Endothelial cell of umbilical vein (primary cell): ENCODE results near the gene ARHGAP15. TPM values are rescaled to one million over a fixed set of nuclear protein-coding genes. Genes with fewer than 3 reads are reported as not detected.

Experiments
- BruUV-seq: library from RNA; stranded (reverse); fragments of 400-500 nt; replicated peaks from 2 replicates; lab custom pipeline; 2021; lab: Mats Ljungman, UMichigan
- CTCF ChIA-PET: fragments of 300-600, 350-600 bp; sonication (Branson Sonifier 250); formaldehyde crosslinking; loops from one replicate; lab custom pipeline; 2021; ENCODE audit warnings: antibody characterized with exemption, inconsistent platforms; lab: Charles Lee
- POLR2A ChIA-PET: fragments of 300-600, 350-600 bp; sonication (Branson Sonifier 250); formaldehyde crosslinking; loops from one replicate; lab custom pipeline; 2021; ENCODE audit warnings: antibody characterized with exemption, inconsistent platforms; lab: Charles Lee
- DNase-seq: peaks from one replicate; pipeline ENCODE4 v3.0.0-alpha.2; 2011; ENCODE audit warnings: low read depth, low spot score
- FAIRE-seq: peaks from 2 replicates; lab custom pipeline; 2011; peaks lifted over from hg19 to GRCh38; lab: Jason Lieb, UNC
- H2AFZ ChIP-seq: 2 replicates; pipeline ENCODE4 v1.6.0; 2012; ENCODE audit warnings: low read depth, low read length, control low read depth, inconsistent platforms
- H3K27ac ChIP-seq: 2 replicates; pipeline ENCODE4 v1.5.1; 2011; ENCODE audit warnings: low read depth, mild to moderate bottlenecking, control low read depth, low read length, moderate library complexity; ENCODE audit not compliant: insufficient read depth
- H3K27me3 ChIP-seq, 2 experiments: 2 replicates each; pipeline versions ENCODE4 v1.6.0 to v1.6.1; 2011; ENCODE audit warnings: low read length in 2 of 2, mixed read lengths in 1 of 2; ENCODE audit not compliant: control insufficient read depth in 2 of 2, insufficient read depth in 2 of 2
- H3K36me3 ChIP-seq, 2 experiments: 2 replicates in 1 of 2; 3 replicates in 1 of 2; pipeline ENCODE4 v1.5.1; 2011; ENCODE audit warnings: low read length in 2 of 2, mild to moderate bottlenecking in 1 of 2, moderate library complexity in 1 of 2; ENCODE audit not compliant: control insufficient read depth in 2 of 2, insufficient read depth in 2 of 2; ENCODE audit errors: extremely low read depth in 1 of 2
- H3K4me1 ChIP-seq: 3 replicates; pipeline ENCODE4 v1.5.1; 2011; ENCODE audit warnings: mild to moderate bottlenecking, low read length; ENCODE audit not compliant: control insufficient read depth, insufficient read depth; ENCODE audit errors: extremely low read depth
- H3K4me2 ChIP-seq: 2 replicates; pipeline ENCODE4 v1.6.1; 2011; ENCODE audit warnings: low read length, control low read depth, mixed read lengths; ENCODE audit not compliant: insufficient read depth
- H3K4me3 ChIP-seq, 3 experiments: fragments of 200-600 bp in 1 of 3; sonication (generic), shearing (Covaris generic) in 1 of 3; replicated peaks in 1 of 3; 2 replicates each; pipeline ENCODE4 v1.5.1; 2011 to 2016; ENCODE audit warnings: control low read depth in 3 of 3, low read length in 3 of 3, mild to moderate bottlenecking in 2 of 3, inconsistent platforms in 1 of 3, low read depth in 1 of 3, moderate library complexity in 1 of 3; ENCODE audit not compliant: insufficient read depth in 1 of 3
- H3K79me2 ChIP-seq: 2 replicates; pipeline ENCODE4 v1.6.0; 2012; ENCODE audit warnings: low read length, inconsistent platforms; ENCODE audit not compliant: control insufficient read depth, insufficient read depth
- H3K9ac ChIP-seq: replicated peaks from 2 replicates; pipeline ENCODE3; 2011; ENCODE audit warnings: low read length, control low read depth; ENCODE audit not compliant: insufficient read depth; ENCODE audit errors: extremely low read depth
- H3K9me1 ChIP-seq: replicated peaks from 3 replicates; pipeline ENCODE4 v1.6.0; 2011; ENCODE audit warnings: mild to moderate bottlenecking, low read length; ENCODE audit not compliant: control insufficient read depth, insufficient read depth; ENCODE audit errors: extremely low read depth
- H3K9me3 ChIP-seq: replicated peaks from 2 replicates; pipeline ENCODE4 v1.5.1; 2012; ENCODE audit warnings: low read length, inconsistent platforms; ENCODE audit not compliant: control insufficient read depth, insufficient read depth
- H4K20me1 ChIP-seq: replicated peaks from 2 replicates; pipeline ENCODE3; 2011; ENCODE audit warnings: mild to moderate bottlenecking, low read length; ENCODE audit not compliant: control insufficient read depth, insufficient read depth; ENCODE audit errors: extremely low read depth
- EZH2 ChIP-seq: IDR thresholded peaks from 2 replicates; pipeline ENCODE4 v1.6.1; 2012; ENCODE audit warnings: borderline replicate concordance, low read depth, mild to moderate bottlenecking, moderate library complexity, low read length, inconsistent platforms; ENCODE audit not compliant: severe bottlenecking
- FOS ChIP-seq: IDR thresholded peaks from 2 replicates; pipeline ENCODE4 v1.6.1; 2011; ENCODE audit warnings: mild to moderate bottlenecking, low read length, moderate library complexity, borderline replicate concordance; ENCODE audit not compliant: insufficient read depth
- GATA2 ChIP-seq: IDR thresholded peaks from 2 replicates; pipeline ENCODE4 v1.7.0; 2011; ENCODE audit warnings: low read depth, mild to moderate bottlenecking, moderate library complexity, mixed read lengths, low read length; ENCODE audit not compliant: insufficient read length, insufficient read depth
- JUN ChIP-seq: IDR thresholded peaks from 2 replicates; pipeline ENCODE4 v1.6.1; 2011; ENCODE audit warnings: borderline replicate concordance, low read depth; ENCODE audit not compliant: insufficient read length, insufficient read depth
- MYC ChIP-seq: IDR thresholded peaks from one replicate; pipeline ENCODE4 v1.6.1; 2011; ENCODE audit warnings: mild to moderate bottlenecking, low read depth, low read length
- POLR2A ChIP-seq: IDR thresholded peaks from 2 replicates; pipeline ENCODE4 v1.6.1; 2012; ENCODE audit warnings: low read depth, mild to moderate bottlenecking, control low read depth, low read length
- POLR2AphosphoS5 ChIP-seq: IDR thresholded peaks from 2 replicates; pipeline ENCODE4 v1.6.1; 2012; ENCODE audit warnings: low read depth, mild to moderate bottlenecking, control low read depth, low read length, moderate library complexity; ENCODE audit not compliant: insufficient read depth
- dilution Hi-C: fragments of 300-500 bp; cut with MboI; formaldehyde crosslinking; loops from one replicate; pipeline ENCODE4 v1.15.0; 2019; ENCODE audit warnings: low sequenced_read_pairs; ENCODE audit not compliant: extremely low pct_ligation_motif_present
- intact Hi-C: fragments of 100-400 bp; cut with micrococcal nuclease; formaldehyde crosslinking; loops from one replicate; pipeline ENCODE4 v1.10.0; 2022
- polyA plus RNA-seq, 4 experiments: library from polyadenylated mRNA; depleted of rRNA in 3 of 4; stranded (reverse) in 3 of 4; unstranded in 1 of 4; fragments of >200 nt; gene quantifications; 2 replicates each; pipeline versions ENCODE4 v1.2.1 to v1.2.3, GENCODE V29; 2011 to 2012; ENCODE audit warnings: missing spikeins in 1 of 4
- total RNA-seq: library from RNA; stranded (reverse); gene quantifications from 2 replicates; pipeline ENCODE4 v1.2.3, GENCODE V29; 2021
- TF ChIP-seq, protein P1 (sequence below), 2 donors: IDR thresholded peaks; 1 replicate in 1 of 2; 2 replicates in 1 of 2; pipeline ENCODE4 v1.5.1; 2011; ENCODE audit warnings: low read length in 2 of 2, mild to moderate bottlenecking in 2 of 2, moderate library complexity in 2 of 2, control low read depth in 1 of 2, inconsistent platforms in 1 of 2, low read depth in 1 of 2; ENCODE audit not compliant: insufficient read depth in 1 of 2; ENCODE audit errors: extremely low read depth in 1 of 2
- TF ChIP-seq, protein P2 (sequence below): IDR thresholded peaks from 2 replicates; pipeline ENCODE4 v1.6.1; 2011; ENCODE audit not compliant: insufficient read depth, insufficient read length

ARHGAP15 gene
- total and polyA plus RNA-seq, 2 donors (not counting 3 experiments of a cell fraction or from before 2014, with no cell fraction given) = not detected

DNA sequence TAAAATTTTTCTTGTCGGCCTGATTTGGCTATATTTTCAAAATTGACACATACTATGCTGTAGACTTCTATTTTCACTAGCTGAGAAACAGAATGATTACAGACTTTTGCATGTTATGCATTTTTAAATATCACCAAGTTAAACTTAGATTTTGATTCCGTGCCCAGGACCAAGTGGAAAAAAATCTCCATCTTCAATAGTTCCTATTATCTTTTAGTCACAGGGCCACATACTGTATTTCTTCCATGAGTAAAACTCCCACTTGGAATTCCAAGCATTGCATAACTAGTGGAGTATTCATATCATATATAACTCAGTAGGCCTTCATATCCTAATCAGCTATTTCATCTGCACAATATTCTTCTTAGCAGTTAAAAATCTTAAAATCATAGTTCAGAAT lies 470.9 kb downstream of the ARHGAP15 start:
- Histone ChIP-seq H3K4me3 (no peak overlapping the region), H3K9me3 (no peaks in the 10 kb centered on the region), H3K9me1 (no peaks in the 10 kb centered on the region), H3K27ac (no peak overlapping the region), H3K27me3 (peaks cover 0 to 3% of the 10 kb centered on the region in 2 experiments), H3K4me1 (no peaks in the 10 kb centered on the region), H3K4me2 (no peak overlapping the region), H2AFZ (no peak overlapping the region), H3K9ac (no peak overlapping the region), H3K36me3 (no peaks in the 10 kb centered on the region), H4K20me1 (no peaks in the 10 kb centered on the region), H3K79me2 (no peaks in the 10 kb centered on the region)
- DNase-seq = no peak
- intact Hi-C loops (no loop called here), dilution Hi-C loops (no loop called here)
- no TSS peak for BruUV-seq
- TF ChIP-seq EZH2 (no peak), GATA2 (no peak), FOS (no peak), POLR2AphosphoS5 (no peak), JUN (no peak), POLR2A (no peak), MYC (no peak)
- TF ChIP-seq, protein P1, sequence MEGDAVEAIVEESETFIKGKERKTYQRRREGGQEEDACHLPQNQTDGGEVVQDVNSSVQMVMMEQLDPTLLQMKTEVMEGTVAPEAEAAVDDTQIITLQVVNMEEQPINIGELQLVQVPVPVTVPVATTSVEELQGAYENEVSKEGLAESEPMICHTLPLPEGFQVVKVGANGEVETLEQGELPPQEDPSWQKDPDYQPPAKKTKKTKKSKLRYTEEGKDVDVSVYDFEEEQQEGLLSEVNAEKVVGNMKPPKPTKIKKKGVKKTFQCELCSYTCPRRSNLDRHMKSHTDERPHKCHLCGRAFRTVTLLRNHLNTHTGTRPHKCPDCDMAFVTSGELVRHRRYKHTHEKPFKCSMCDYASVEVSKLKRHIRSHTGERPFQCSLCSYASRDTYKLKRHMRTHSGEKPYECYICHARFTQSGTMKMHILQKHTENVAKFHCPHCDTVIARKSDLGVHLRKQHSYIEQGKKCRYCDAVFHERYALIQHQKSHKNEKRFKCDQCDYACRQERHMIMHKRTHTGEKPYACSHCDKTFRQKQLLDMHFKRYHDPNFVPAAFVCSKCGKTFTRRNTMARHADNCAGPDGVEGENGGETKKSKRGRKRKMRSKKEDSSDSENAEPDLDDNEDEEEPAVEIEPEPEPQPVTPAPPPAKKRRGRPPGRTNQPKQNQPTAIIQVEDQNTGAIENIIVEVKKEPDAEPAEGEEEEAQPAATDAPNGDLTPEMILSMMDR (IDR thresholded peaks at IDR 0.05; ENCODE audit: extremely low read depth in 1 of 2, insufficient read depth in 1 of 2, low read depth in 1 of 2, low read length in 2 of 2) = no peak
- TF ChIP-seq, protein P2, sequence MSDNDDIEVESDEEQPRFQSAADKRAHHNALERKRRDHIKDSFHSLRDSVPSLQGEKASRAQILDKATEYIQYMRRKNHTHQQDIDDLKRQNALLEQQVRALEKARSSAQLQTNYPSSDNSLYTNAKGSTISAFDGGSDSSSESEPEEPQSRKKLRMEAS = no peak
- ChIA-PET CTCF (no interaction called here), POLR2A (no interaction called here)
- FAIRE-seq = no peak
